ENCODE results near the gene HDAC11.
A peak's percentile ranks its signal among the peaks of the same experiment; 100 is the strongest.

The HDAC11 gene

GRCh38 chr3:13540297-13540995, 60.3 kb downstream of the HDAC11 start:
- no peak for DNase-seq (ENCODE audit: low read depth in 2 of 2, low spot score in 1 of 2)

GRCh38 chr3:13541691-13542090, 61.6 kb downstream of the HDAC11 start:
- no peak for DNase-seq (ENCODE audit: low read depth in 2 of 2, low spot score in 1 of 2)

- no peak for DNase-seq (ENCODE audit: low read depth in 2 of 2, low spot score in 1 of 2)
Observed at GRCh38 chr3:13542142-13542541, 62.0 kb downstream of the HDAC11 start.

- DNase-seq (ENCODE audit: low read depth in 2 of 2, low spot score in 1 of 2): no peak
Observed at GRCh38 chr3:13543253-13543652, 63.1 kb downstream of the HDAC11 start.

- DNase-seq (ENCODE audit: low read depth in 2 of 2, low spot score in 1 of 2): peak in 1 of 2 donors; percentile 18
Observed at GRCh38 chr3:13544293-13544831, 64.3 kb downstream of the HDAC11 start.

GRCh38 chr3:13544951-13545651, 65.0 kb downstream of the HDAC11 start:
- no peak for DNase-seq (ENCODE audit: low read depth in 2 of 2, low spot score in 1 of 2)

- no peak for DNase-seq (ENCODE audit: low read depth in 2 of 2, low spot score in 1 of 2)
Observed at GRCh38 chr3:13545952-13546454, 65.9 kb downstream of the HDAC11 start.

GRCh38 chr3:13546667-13547171, 66.6 kb downstream of the HDAC11 start:
- DNase-seq (ENCODE audit: low read depth in 2 of 2, low spot score in 1 of 2): no peak

GRCh38 chr3:13547591-13548371, 67.7 kb downstream of the HDAC11 start:
- no peak for DNase-seq (ENCODE audit: low read depth in 2 of 2, low spot score in 1 of 2)

- no peak for DNase-seq (ENCODE audit: low read depth in 2 of 2, low spot score in 1 of 2)
Observed at GRCh38 chr3:13548696-13549622, 68.9 kb downstream of the HDAC11 start, which contains the start of gene FBLN2. Gene FBLN2 (plus strand): TSS chr3:13549125. CDS start chr3:13570356, 21,231 bp downstream.

- no peak for DNase-seq (ENCODE audit: low read depth in 2 of 2, low spot score in 1 of 2)
Observed at GRCh38 chr3:13549623-13550422, 69.7 kb downstream of the HDAC11 start.

GRCh38 chr3:13550423-13550690, 70.3 kb downstream of the HDAC11 start:
- DNase-seq (ENCODE audit: low read depth in 2 of 2, low spot score in 1 of 2): no peak

- DNase-seq (ENCODE audit: low read depth in 2 of 2, low spot score in 1 of 2): no peak
Observed at GRCh38 chr3:13550791-13551360, 70.8 kb downstream of the HDAC11 start.

- no peak for DNase-seq (ENCODE audit: low read depth in 2 of 2, low spot score in 1 of 2)
Observed at GRCh38 chr3:13552857-13553652, 72.9 kb downstream of the HDAC11 start.

GRCh38 chr3:13553686-13554085, 73.6 kb downstream of the HDAC11 start:
- no peak for DNase-seq (ENCODE audit: low read depth in 2 of 2, low spot score in 1 of 2)

GRCh38 chr3:13555753-13556152, 75.6 kb downstream of the HDAC11 start:
- DNase-seq (ENCODE audit: low read depth in 2 of 2, low spot score in 1 of 2): no peak

Data from stimulated activated CD8-positive, alpha-beta memory T cell treated with anti-CD3 and anti-CD28 coated beads, Interleukin-4, amount 100 ng/mL, for 1 hour (primary cell).